Activated CD4-positive, alpha-beta T cell treated with anti-CD3 and anti-CD28 coated beads for 48 hours (primary cell): ENCODE data around the gene DUSP1.
"Not testable (repeated sequence)": the region's sequence is repeated elsewhere in the genome, so short reads cannot be mapped to it uniquely, and the experiment has no call there.

Source experiments
- DNase-seq: peaks from one replicate; pipeline ENCODE4 v3.0.0-alpha.2; 2020

Gene DUSP1

GRCh38 chr5:172770675-172771438, at the start of gene DUSP1:
Gene DUSP1, minus strand, starts transcription at chr5:172771195. Its CDS starts 243 bp downstream, at chr5:172770952.
- DNase-seq, result peak; percentile 98

GRCh38 chr5:172820046-172820767, 49.2 kb upstream of the DUSP1 start:
- peak; percentile 74 for DNase-seq

GRCh38 chr5:172819569-172819968, 48.6 kb upstream of the DUSP1 start:
- DNase-seq, result no peak

- DNase-seq, result no peak
These were observed 47.1 kb upstream of the DUSP1 start for GRCh38 chr5:172818081-172818480.

GRCh38 chr5:172817664-172818063, 46.7 kb upstream of the DUSP1 start:
- no peak for DNase-seq

- DNase-seq, result peak; percentile 48
These were observed 46.0 kb upstream of the DUSP1 start for GRCh38 chr5:172816925-172817562.

- no peak for DNase-seq
These were observed 44.6 kb upstream of the DUSP1 start for GRCh38 chr5:172815631-172816030.

GRCh38 chr5:172810996-172811395, 40.0 kb upstream of the DUSP1 start:
- DNase-seq, result not testable (repeated sequence)

- DNase-seq, result no peak
These were observed 38.8 kb upstream of the DUSP1 start for GRCh38 chr5:172809774-172810173.

GRCh38 chr5:172807766-172808311, 36.8 kb upstream of the DUSP1 start:
- DNase-seq, result no peak

GRCh38 chr5:172806897-172807672, 36.1 kb upstream of the DUSP1 start:
- DNase-seq, result peak; percentile 96

GRCh38 chr5:172805736-172806255, 34.8 kb upstream of the DUSP1 start:
- no peak for DNase-seq

- no peak for DNase-seq
These were observed 34.2 kb upstream of the DUSP1 start for GRCh38 chr5:172805018-172805683.

- DNase-seq, result no peak
These were observed 31.7 kb upstream of the DUSP1 start for GRCh38 chr5:172802567-172803176.

- DNase-seq, result no peak
These were observed 31.1 kb upstream of the DUSP1 start for GRCh38 chr5:172802112-172802511.

- no peak for DNase-seq
These were observed 30.2 kb upstream of the DUSP1 start for GRCh38 chr5:172801179-172801671.

GRCh38 chr5:172800088-172800551, 29.1 kb upstream of the DUSP1 start:
- DNase-seq, result no peak

- DNase-seq, result no peak
These were observed 28.4 kb upstream of the DUSP1 start for GRCh38 chr5:172799416-172799815.

- no peak for DNase-seq
These were observed 27.6 kb upstream of the DUSP1 start for GRCh38 chr5:172798422-172799215.

GRCh38 chr5:172797771-172798191, 26.8 kb upstream of the DUSP1 start:
- DNase-seq, result no peak
